Ovary (tissue), 3 donors: Measurements from ENCODE around the gene TOP2A.

Source experiments
- EP300 ChIP-seq: sonication (generic); formaldehyde crosslinking; IDR thresholded peaks from one replicate; pipeline ENCODE4 v1.6.1; 2017; ENCODE audit warnings: antibody characterized with exemption
- POLR2A ChIP-seq: fragments of 450-650 bp; IDR thresholded peaks from one replicate; pipeline ENCODE4 v1.6.1; 2017; ENCODE audit warnings: antibody characterized with exemption, mild to moderate bottlenecking, moderate library complexity
- TF ChIP-seq, protein P1 (sequence below), 3 donors: fragments of 450-650 bp in 2 of 3; fragments of 200-600 bp in 1 of 3; IDR thresholded peaks; one replicate each; pipeline versions ENCODE4 v1.5.1 to v1.8.0; 2016 to 2022; ENCODE audit warnings: antibody characterized with exemption in 3 of 3, mild to moderate bottlenecking in 1 of 3
- donor health status: DM: no; HTN: no; CAD: no.

DNA sequence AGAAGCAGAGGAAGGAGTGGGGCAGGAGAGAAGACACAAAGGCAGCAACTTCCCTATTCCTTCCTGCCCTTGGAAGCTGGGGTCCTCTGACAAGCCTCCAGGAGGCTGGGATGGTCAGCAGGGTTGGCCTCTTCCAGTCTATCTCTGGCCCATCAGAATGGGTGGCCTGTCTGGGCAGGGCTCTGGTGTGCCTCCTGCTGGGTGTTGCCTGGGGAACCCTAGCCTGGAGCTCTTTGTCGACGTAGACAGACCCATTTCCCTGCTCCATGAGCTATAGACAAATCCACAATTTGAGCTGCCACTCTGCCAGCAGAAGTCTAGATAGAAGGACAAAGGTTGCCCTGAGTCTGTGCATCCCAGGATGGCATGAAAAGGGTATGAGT, 36.9 kb upstream of the TOP2A start:
- TF ChIP-seq, protein P1, sequence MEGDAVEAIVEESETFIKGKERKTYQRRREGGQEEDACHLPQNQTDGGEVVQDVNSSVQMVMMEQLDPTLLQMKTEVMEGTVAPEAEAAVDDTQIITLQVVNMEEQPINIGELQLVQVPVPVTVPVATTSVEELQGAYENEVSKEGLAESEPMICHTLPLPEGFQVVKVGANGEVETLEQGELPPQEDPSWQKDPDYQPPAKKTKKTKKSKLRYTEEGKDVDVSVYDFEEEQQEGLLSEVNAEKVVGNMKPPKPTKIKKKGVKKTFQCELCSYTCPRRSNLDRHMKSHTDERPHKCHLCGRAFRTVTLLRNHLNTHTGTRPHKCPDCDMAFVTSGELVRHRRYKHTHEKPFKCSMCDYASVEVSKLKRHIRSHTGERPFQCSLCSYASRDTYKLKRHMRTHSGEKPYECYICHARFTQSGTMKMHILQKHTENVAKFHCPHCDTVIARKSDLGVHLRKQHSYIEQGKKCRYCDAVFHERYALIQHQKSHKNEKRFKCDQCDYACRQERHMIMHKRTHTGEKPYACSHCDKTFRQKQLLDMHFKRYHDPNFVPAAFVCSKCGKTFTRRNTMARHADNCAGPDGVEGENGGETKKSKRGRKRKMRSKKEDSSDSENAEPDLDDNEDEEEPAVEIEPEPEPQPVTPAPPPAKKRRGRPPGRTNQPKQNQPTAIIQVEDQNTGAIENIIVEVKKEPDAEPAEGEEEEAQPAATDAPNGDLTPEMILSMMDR (IDR thresholded peaks at IDR 0.05) = no peak
- no peak for TF ChIP-seq POLR2A
- no peak for TF ChIP-seq EP300
